A673 (cell line): ENCODE results near the gene GLT6D1.

ENCODE experiments used
- CTCF ChIP-seq: fragments of 300-800, 200-600 bp; sonication (generic); conservative IDR thresholded peaks from 2 replicates; pipeline ENCODE4 v1.5.1; 2017; ENCODE audit warnings: low read depth, mild to moderate bottlenecking, antibody characterized with exemption, low read length, moderate library complexity, mixed read lengths
- EZH2 ChIP-seq: fragments of 200-600 bp; sonication (generic); IDR thresholded peaks from 2 replicates; pipeline ENCODE4 v1.6.1; 2017; ENCODE audit warnings: borderline replicate concordance, low read depth, mild to moderate bottlenecking, mixed read lengths, antibody characterized with exemption, low read length; ENCODE audit not compliant: poor library complexity, severe bottlenecking

- TF ChIP-seq CTCF (no peak), EZH2 (no peak)
Measured at GRCh38 chr9:135663857-135664256, 24.5 kb upstream of the GLT6D1 start.
